Measurements from ENCODE around the gene RSRC1. TPM values are rescaled to one million over a fixed set of nuclear protein-coding genes. Genes with fewer than 3 reads are reported as not detected.

Gene RSRC1
- total and polyA plus RNA-seq, 5 donors from 2014 or later = 25.8 to 35.7 (median 30.1) TPM

GRCh38 chr3:158097081-158097592 is 12.8 kb upstream of the RSRC1 start:
- no peaks in the 10 kb centered on the region for H3K36me3 Mint-ChIP-seq
- no peak overlapping the region for H3K27ac Mint-ChIP-seq
- H3K9me3 ChIP-seq (ENCODE audit: control insufficient read depth in 2 of 2, low read length in 2 of 2) = peaks cover 13 to 33% of the 10 kb centered on the region in 2 experiments
- peaks cover 78% of the 10 kb centered on the region for H3K27me3 ChIP-seq (ENCODE audit: control insufficient read depth, insufficient read depth, low read length)
- peaks cover 12% of the 10 kb centered on the region for H3K4me1 ChIP-seq (ENCODE audit: control insufficient read depth, insufficient read depth, low read length, poor library complexity, severe bottlenecking)
- no peak for ATAC-seq (ENCODE audit: low read depth in 2 of 2)
- no peak for DNase-seq
- no peak overlapping the region for H3K4me3 ChIP-seq (ENCODE audit: low read depth, low read length)
- H3K4me1 Mint-ChIP-seq = peaks cover 0 to 20% (median 15%) of the 10 kb centered on the region in 4 donors
- no peak overlapping the region for H3K27ac ChIP-seq (ENCODE audit: insufficient read depth, low read length, poor library complexity, severe bottlenecking)
- peaks cover 0 to 11% (median 0%) of the 10 kb centered on the region in 7 donors for H3K9me3 Mint-ChIP-seq
- H3K27me3 Mint-ChIP-seq = peaks cover 94% of the 10 kb centered on the region
- no peaks in the 10 kb centered on the region for H3K36me3 ChIP-seq (ENCODE audit: control insufficient read depth, insufficient read depth, low read length)
- peak overlapping the region; percentile 16 to 97 (median 76) for H3K4me3 Mint-ChIP-seq

- Histone ChIP-seq H3K27me3 (ENCODE audit: control insufficient read depth, insufficient read depth, low read length) (peaks cover 78% of the 10 kb centered on the region), H3K4me1 (ENCODE audit: control insufficient read depth, insufficient read depth, low read length, poor library complexity, severe bottlenecking) (peaks cover 12% of the 10 kb centered on the region), H3K36me3 (ENCODE audit: control insufficient read depth, insufficient read depth, low read length) (no peaks in the 10 kb centered on the region), H3K4me3 (ENCODE audit: low read depth, low read length) (peak overlapping the region; percentile 58), H3K27ac (ENCODE audit: insufficient read depth, low read length, poor library complexity, severe bottlenecking) (no peak overlapping the region), H3K9me3 (ENCODE audit: control insufficient read depth in 2 of 2, low read length in 2 of 2) (peaks cover 13 to 38% of the 10 kb centered on the region in 2 experiments)
- Mint-ChIP-seq H3K4me3 (peak overlapping the region; percentile 82 to 97 (median 91)), H3K27ac (peak overlapping the region in 2 of 3 donors; percentile 74 to 87), H3K9me3 (peaks cover 0 to 11% (median 0%) of the 10 kb centered on the region in 7 donors), H3K27me3 (peaks cover 97% of the 10 kb centered on the region), H3K36me3 (no peaks in the 10 kb centered on the region), H3K4me1 (peaks cover 0 to 26% (median 18%) of the 10 kb centered on the region in 4 donors)
- ATAC-seq (ENCODE audit: low read depth in 2 of 2) = peak; percentile 80 to 82
- peak; percentile 51 to 81 (median 81) for DNase-seq
Observed at GRCh38 chr3:158097593-158098308, 12.1 kb upstream of the RSRC1 start.

GRCh38 chr3:158098309-158098639 is 11.6 kb upstream of the RSRC1 start:
- Mint-ChIP-seq H3K9me3 (peaks cover 0 to 11% (median 0%) of the 10 kb centered on the region in 7 donors), H3K4me3 (peak overlapping the region; percentile 82 to 97 (median 91)), H3K27ac (peak overlapping the region in 2 of 3 donors; percentile 20 to 87), H3K4me1 (peaks cover 0 to 31% (median 22%) of the 10 kb centered on the region in 4 donors), H3K36me3 (no peaks in the 10 kb centered on the region), H3K27me3 (peaks cover 97% of the 10 kb centered on the region)
- H3K9me3 ChIP-seq (ENCODE audit: control insufficient read depth in 2 of 2, low read length in 2 of 2) = peaks cover 13 to 38% of the 10 kb centered on the region in 2 experiments
- H3K27me3 ChIP-seq (ENCODE audit: control insufficient read depth, insufficient read depth, low read length) = peaks cover 80% of the 10 kb centered on the region
- ATAC-seq (ENCODE audit: low read depth in 2 of 2) (no peak), DNase-seq (no peak)
- H3K27ac ChIP-seq (ENCODE audit: insufficient read depth, low read length, poor library complexity, severe bottlenecking) = no peak overlapping the region
- H3K36me3 ChIP-seq (ENCODE audit: control insufficient read depth, insufficient read depth, low read length) = no peaks in the 10 kb centered on the region
- H3K4me3 ChIP-seq (ENCODE audit: low read depth, low read length) = peak overlapping the region; percentile 58
- H3K4me1 ChIP-seq (ENCODE audit: control insufficient read depth, insufficient read depth, low read length, poor library complexity, severe bottlenecking) = peaks cover 16% of the 10 kb centered on the region

GRCh38 chr3:158098834-158099424 is 11.0 kb upstream of the RSRC1 start:
- no peak for ATAC-seq (ENCODE audit: low read depth in 2 of 2)
- H3K36me3 Mint-ChIP-seq = no peaks in the 10 kb centered on the region
- no peak for DNase-seq
- H3K27me3 Mint-ChIP-seq = peaks cover 97% of the 10 kb centered on the region
- Histone ChIP-seq H3K36me3 (ENCODE audit: control insufficient read depth, insufficient read depth, low read length) (no peaks in the 10 kb centered on the region), H3K4me1 (ENCODE audit: control insufficient read depth, insufficient read depth, low read length, poor library complexity, severe bottlenecking) (peaks cover 22% of the 10 kb centered on the region), H3K4me3 (ENCODE audit: low read depth, low read length) (no peak overlapping the region), H3K9me3 (ENCODE audit: control insufficient read depth in 2 of 2, low read length in 2 of 2) (peaks cover 13 to 34% of the 10 kb centered on the region in 2 experiments), H3K27me3 (ENCODE audit: control insufficient read depth, insufficient read depth, low read length) (peaks cover 81% of the 10 kb centered on the region), H3K27ac (ENCODE audit: insufficient read depth, low read length, poor library complexity, severe bottlenecking) (no peak overlapping the region)
- H3K27ac Mint-ChIP-seq = peak overlapping the region in 1 of 3 donors; percentile 20
- peaks cover 3 to 38% (median 27%) of the 10 kb centered on the region in 4 donors for H3K4me1 Mint-ChIP-seq
- peaks cover 0 to 11% (median 0%) of the 10 kb centered on the region in 7 donors for H3K9me3 Mint-ChIP-seq
- H3K4me3 Mint-ChIP-seq = peak overlapping the region in 2 of 4 donors; percentile 82 to 90

GRCh38 chr3:158100681-158101080 is 9.2 kb upstream of the RSRC1 start:
- Histone ChIP-seq H3K36me3 (ENCODE audit: control insufficient read depth, insufficient read depth, low read length) (no peaks in the 10 kb centered on the region), H3K27me3 (ENCODE audit: control insufficient read depth, insufficient read depth, low read length) (peaks cover 86% of the 10 kb centered on the region), H3K4me1 (ENCODE audit: control insufficient read depth, insufficient read depth, low read length, poor library complexity, severe bottlenecking) (peaks cover 39% of the 10 kb centered on the region), H3K9me3 (ENCODE audit: control insufficient read depth in 2 of 2, low read length in 2 of 2) (peaks cover 12 to 26% of the 10 kb centered on the region in 2 experiments), H3K4me3 (ENCODE audit: low read depth, low read length) (no peak overlapping the region), H3K27ac (ENCODE audit: insufficient read depth, low read length, poor library complexity, severe bottlenecking) (no peak overlapping the region)
- DNase-seq = no peak
- Mint-ChIP-seq H3K4me1 (peaks cover 12 to 42% (median 33%) of the 10 kb centered on the region in 4 donors), H3K36me3 (no peaks in the 10 kb centered on the region), H3K27ac (no peak overlapping the region), H3K9me3 (peaks cover 0 to 8% (median 0%) of the 10 kb centered on the region in 7 donors), H3K4me3 (peak overlapping the region in 1 of 4 donors; percentile 0), H3K27me3 (peaks cover 99% of the 10 kb centered on the region)
- no peak for ATAC-seq (ENCODE audit: low read depth in 2 of 2)

GRCh38 chr3:158101335-158102241 is 8.3 kb upstream of the RSRC1 start:
- peaks cover 12 to 48% (median 37%) of the 10 kb centered on the region in 4 donors for H3K4me1 Mint-ChIP-seq
- peaks cover 48% of the 10 kb centered on the region for H3K4me1 ChIP-seq (ENCODE audit: control insufficient read depth, insufficient read depth, low read length, poor library complexity, severe bottlenecking)
- ATAC-seq (ENCODE audit: low read depth in 2 of 2) = no peak

More at GRCh38 chr3:158101335-158102241, 8.3 kb upstream of the RSRC1 start:
- peaks cover 99% of the 10 kb centered on the region for H3K27me3 Mint-ChIP-seq
- H3K36me3 Mint-ChIP-seq = no peaks in the 10 kb centered on the region
- H3K27ac ChIP-seq (ENCODE audit: insufficient read depth, low read length, poor library complexity, severe bottlenecking) = no peak overlapping the region
- peaks cover 0 to 8% (median 0%) of the 10 kb centered on the region in 7 donors for H3K9me3 Mint-ChIP-seq
- H3K4me3 Mint-ChIP-seq = peak overlapping the region in 2 of 4 donors; percentile 21 to 33
- H3K9me3 ChIP-seq (ENCODE audit: control insufficient read depth in 2 of 2, low read length in 2 of 2) = peaks cover 4 to 19% of the 10 kb centered on the region in 2 experiments
- H3K27me3 ChIP-seq (ENCODE audit: control insufficient read depth, insufficient read depth, low read length) = peaks cover 80% of the 10 kb centered on the region
- no peaks in the 10 kb centered on the region for H3K36me3 ChIP-seq (ENCODE audit: control insufficient read depth, insufficient read depth, low read length)
- DNase-seq = no peak
- H3K27ac Mint-ChIP-seq = peak overlapping the region in 1 of 3 donors; percentile 14
- no peak overlapping the region for H3K4me3 ChIP-seq (ENCODE audit: low read depth, low read length)
